ENCODE data around the gene GBP7. TPM values are rescaled to one million over a fixed set of nuclear protein-coding genes. Genes with fewer than 3 reads are reported as not detected.
"Not testable (repeated sequence)": the region's sequence is repeated elsewhere in the genome, so short reads cannot be mapped to it uniquely, and the experiment has no call there.

GBP7 gene
- total and polyA plus RNA-seq, 8 donors = 0.09 TPM; not detected in 7

- 72 to 76% methylated on average over 4 of the region's 4 CpGs for WGBS, 2 donors
- Histone ChIP-seq H3K27me3 (no peaks in the 10 kb centered on the region), H3K4me3 (no peak overlapping the region), H3K27ac (peak overlapping the region in 1 of 4 donors; percentile 81), H3K9me3 (no peaks in the 10 kb centered on the region), H3K4me1 (peaks cover 0 to 9% (median 7%) of the 10 kb centered on the region in 3 donors), H3K36me3 (no peaks in the 10 kb centered on the region)
- intact Hi-C loops (cut with DNase I) = no loop called here
- DNase-seq (no peak), FAIRE-seq (no peak), ATAC-seq (no peak)
- TF ChIP-seq CTCF (IDR thresholded peaks at IDR 0.05) = no peak
These were observed 45.9 kb downstream of the GBP7 start for GRCh38 chr1:89129911-89130310.

- WGBS, 2 donors = 95 to 96% methylated on average over 31 of the region's 31 CpGs
- FAIRE-seq, ATAC-seq: not testable (repeated sequence)
These were observed 47.8 kb downstream of the GBP7 start for GRCh38 chr1:89128003-89128458.

GRCh38 chr1:89126602-89127565, 48.9 kb downstream of the GBP7 start:
- DNase-seq, H3K4me3 ChIP-seq: not testable (repeated sequence)

More at GRCh38 chr1:89128003-89128458, 47.8 kb downstream of the GBP7 start:
- intact Hi-C loops (cut with DNase I); H3K9me3 ChIP-seq; H3K36me3 ChIP-seq; H3K4me3 ChIP-seq; H3K27me3 ChIP-seq: not testable (repeated sequence)
- H3K27ac ChIP-seq = peak overlapping the region in 2 of 4 donors; percentile 77 to 81
- DNase-seq = peak in 2 of 6 donors; percentile 17 to 62
- H3K4me1 ChIP-seq = peaks cover 0 to 17% (median 7%) of the 10 kb centered on the region in 3 donors

GRCh38 chr1:89125913-89126580, 49.8 kb downstream of the GBP7 start, which contains the start of gene GBP2:
Gene GBP2, minus strand, starts transcription at chr1:89126114. Its CDS starts 4,148 bp downstream, at chr1:89121966.
- WGBS, 2 donors = 33 to 34% methylated on average over 6 of the region's 6 CpGs
- Histone ChIP-seq H3K4me1 (peaks cover 0 to 17% (median 7%) of the 10 kb centered on the region in 3 donors), H3K4me3 (peak within 1 kb of the TSS in 2 of 4 donors; percentile 17 to 39), H3K9me3 (no peaks in the 10 kb centered on the region), H3K36me3 (no peaks in the 10 kb centered on the region), H3K27ac (peak within 1 kb of the TSS in 2 of 4 donors; percentile 53 to 80), H3K27me3 (no peaks in the 10 kb centered on the region)
- ATAC-seq = peak; percentile 80 to 92 (median 85)
- no peak for DNase-seq
- no peak for TF ChIP-seq CTCF (IDR thresholded peaks at IDR 0.05)
- peak; percentile 91 for FAIRE-seq
- intact Hi-C loops (cut with DNase I) = no loop called here

More at GRCh38 chr1:89126602-89127565, 48.9 kb downstream of the GBP7 start:
- H3K36me3 ChIP-seq; H3K9me3 ChIP-seq; ATAC-seq; intact Hi-C loops (cut with DNase I); H3K27me3 ChIP-seq; FAIRE-seq: not testable (repeated sequence)
- 86 to 90% methylated on average over 23 of the region's 23 CpGs for WGBS, 2 donors
- H3K27ac ChIP-seq = peak overlapping the region in 2 of 4 donors; percentile 53 to 80
- peaks cover 0 to 17% (median 7%) of the 10 kb centered on the region in 3 donors for H3K4me1 ChIP-seq

GRCh38 chr1:89125240-89125912, 50.4 kb downstream of the GBP7 start:
- H3K36me3 ChIP-seq = no peaks in the 10 kb centered on the region
- 53 to 57% methylated on average over 3 of the region's 3 CpGs for WGBS, 2 donors
- no peaks in the 10 kb centered on the region for H3K27me3 ChIP-seq
- peak overlapping the region in 2 of 4 donors; percentile 53 to 80 for H3K27ac ChIP-seq
- H3K9me3 ChIP-seq = no peaks in the 10 kb centered on the region
- no peak for FAIRE-seq
- peaks cover 0 to 17% (median 7%) of the 10 kb centered on the region in 3 donors for H3K4me1 ChIP-seq
- intact Hi-C loops (cut with DNase I) = no loop called here
- no peak for TF ChIP-seq CTCF (IDR thresholded peaks at IDR 0.05)
- no peak for DNase-seq
- peak overlapping the region in 2 of 4 donors; percentile 17 to 39 for H3K4me3 ChIP-seq
- peak; percentile 13 to 48 (median 34) for ATAC-seq
